GM19099 (cell line): ENCODE results near the gene KRABD2.

Source experiments
- POLR2A ChIP-seq: IDR thresholded peaks from 3 replicates; pipeline ENCODE4 v1.6.1; 2011; ENCODE audit warnings: low read depth; ENCODE audit not compliant: insufficient read length; ENCODE audit errors: extremely low read depth

Gene KRABD2

DNA sequence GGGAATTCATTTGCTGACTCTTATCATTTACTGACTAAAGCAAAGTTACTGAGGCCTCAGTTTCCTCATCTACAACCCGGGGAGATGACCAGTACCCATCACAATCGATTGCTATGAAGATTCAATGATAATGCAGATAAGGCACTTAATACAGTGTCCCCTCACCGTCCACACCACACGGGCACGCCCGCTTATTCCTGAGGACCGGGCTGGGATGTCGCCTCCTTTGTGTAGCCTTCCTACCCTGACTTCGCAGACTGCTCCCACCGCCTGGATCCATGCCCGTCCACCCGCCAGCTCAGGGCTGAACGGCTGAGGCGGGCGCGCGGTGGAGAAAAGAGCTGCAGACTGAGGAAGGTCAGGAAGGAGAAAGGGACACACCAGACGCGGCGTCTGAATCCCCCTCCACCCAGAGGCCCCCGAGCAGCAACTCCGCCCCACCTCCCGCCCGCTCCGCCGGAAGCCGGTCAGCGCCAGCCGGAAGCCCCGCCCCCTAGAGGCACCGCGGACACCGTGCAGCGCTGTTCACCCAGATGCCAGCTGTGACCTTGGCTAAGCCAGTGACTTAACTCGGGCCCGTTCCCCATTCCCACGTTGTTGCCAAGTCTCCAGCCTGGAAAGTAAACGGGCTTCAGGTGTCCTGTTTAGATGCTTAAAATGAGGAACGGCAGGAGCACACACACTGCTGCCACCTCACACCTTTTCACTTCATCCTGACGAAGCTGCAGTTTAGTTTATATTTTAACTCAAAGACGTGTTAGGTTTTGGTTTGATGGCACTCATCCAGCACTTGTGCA, at the start of gene KRABD2:
KRABD2 (minus strand) TSS at position 434 of the 797 bp plus-strand sequence.
- TF ChIP-seq POLR2A, result peak; percentile 82

DNA sequence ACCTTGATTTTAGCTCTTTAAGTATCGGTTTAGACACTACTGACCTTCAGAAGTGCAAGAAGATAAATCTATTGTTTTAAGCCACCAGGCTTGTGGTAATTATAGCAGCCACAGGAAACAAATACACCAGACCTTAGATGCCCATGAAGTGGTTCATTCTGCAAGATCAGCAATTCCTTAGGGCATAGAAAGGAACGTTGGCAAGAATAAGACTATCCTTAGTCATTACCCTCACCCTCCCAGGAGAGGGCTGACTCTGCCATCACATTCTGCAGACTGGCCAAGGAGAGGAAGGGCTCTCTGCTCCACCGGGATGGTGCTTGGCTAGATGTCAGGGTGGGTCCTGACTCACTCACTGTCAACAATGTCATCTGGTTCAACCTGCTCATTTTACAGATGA, 45.1 kb upstream of the KRABD2 start:
- TF ChIP-seq POLR2A, result no peak

DNA sequence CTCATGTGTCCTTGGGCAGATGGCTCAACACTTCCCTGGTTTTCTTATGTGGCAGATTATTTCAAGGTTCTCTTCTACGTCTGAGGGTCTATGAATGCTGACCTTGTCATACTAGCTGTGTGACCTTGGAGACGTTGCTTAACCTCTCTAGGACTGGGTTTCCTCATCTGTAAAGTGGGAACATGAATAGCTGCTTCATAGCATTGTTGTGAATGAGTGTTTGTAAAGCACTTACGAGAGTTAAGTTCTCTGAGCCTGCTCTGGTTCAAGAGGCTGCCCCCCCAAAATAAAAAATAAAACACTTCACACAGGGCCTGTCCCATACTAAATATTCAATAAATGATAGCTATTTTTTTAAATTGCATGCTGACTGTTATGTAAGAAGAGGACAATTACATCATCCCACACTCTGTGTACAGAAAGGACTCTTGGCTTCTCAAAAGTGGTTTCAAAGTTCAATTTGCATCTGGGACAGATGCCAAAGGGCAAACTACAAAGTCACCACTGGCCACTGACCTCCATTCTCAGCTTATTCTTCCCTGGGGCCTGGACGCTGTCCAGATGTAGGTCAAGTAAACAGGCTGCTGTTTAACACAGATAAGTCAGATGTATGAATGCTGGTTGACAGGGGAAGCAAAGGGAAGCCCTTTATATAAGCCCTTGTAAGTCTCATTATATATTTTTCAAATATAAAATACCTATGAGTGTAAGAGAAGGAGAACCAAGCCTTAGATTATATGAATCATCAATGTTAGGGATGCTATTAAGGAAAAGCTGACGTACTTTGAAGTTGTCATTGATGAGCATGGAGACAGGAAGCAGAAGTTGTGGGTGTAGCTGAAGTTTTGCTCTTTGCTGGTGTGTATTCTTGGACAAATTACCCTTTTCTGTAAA, 43.8 kb upstream of the KRABD2 start:
- TF ChIP-seq POLR2A, result no peak

DNA sequence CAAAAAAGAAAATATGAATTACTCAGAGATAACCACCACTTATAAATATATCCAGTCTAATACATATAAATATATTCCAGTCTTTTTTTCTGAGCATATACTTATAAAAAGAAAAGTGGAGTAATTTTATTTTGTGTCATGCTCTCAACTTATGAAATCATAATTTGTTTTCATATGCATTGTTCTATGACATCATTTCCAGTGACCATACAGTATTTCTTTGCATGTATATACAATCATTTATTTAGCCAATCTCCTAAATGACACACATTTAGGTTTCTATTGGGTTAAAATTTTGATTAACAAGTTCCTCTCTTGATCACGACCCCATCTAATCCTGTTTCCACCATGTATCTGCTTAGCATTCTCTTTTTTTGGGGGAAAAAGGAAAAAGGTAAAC, 42.8 kb upstream of the KRABD2 start:
- no peak for TF ChIP-seq POLR2A

DNA sequence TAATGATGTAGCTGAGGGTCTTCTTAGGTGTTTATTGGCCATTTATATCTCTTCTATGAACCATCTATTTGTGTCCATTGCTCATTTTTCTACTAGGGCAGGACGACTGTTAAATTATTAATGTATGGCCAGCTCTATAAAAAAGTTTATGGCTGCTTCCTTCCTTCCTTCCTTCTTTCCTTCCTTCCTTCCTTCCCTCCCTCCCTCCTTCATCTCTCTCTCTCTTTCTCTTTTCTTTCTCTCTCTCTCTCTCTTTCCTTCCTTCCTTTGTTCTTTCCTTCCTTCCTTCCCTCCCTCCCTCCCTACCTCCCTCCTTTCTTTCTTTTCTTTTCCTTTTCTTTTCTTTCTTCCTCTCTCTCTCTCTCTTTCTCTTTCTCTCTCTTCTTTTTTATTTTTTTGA, 42.0 kb upstream of the KRABD2 start:
- TF ChIP-seq POLR2A, result no peak

DNA sequence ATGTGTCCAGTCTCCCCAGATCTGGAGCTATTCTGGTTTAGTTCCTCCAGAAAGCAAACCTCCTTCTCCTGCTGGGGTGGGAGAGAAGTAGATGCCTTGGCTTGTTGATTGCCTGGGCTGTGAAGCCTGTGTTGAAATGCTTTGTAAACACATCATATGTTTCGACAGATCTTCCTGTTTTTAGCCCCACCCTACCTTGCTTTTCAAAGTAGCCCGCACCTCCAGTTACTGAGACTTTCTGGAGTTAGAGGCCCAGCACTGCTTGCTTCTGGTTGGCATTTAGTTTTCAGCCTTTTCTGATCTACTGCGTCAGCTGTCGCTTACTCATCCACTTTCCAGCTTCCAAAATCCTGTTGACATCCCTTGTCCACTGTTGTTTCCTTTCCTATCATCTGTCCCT, 41.3 kb upstream of the KRABD2 start:
- no peak for TF ChIP-seq POLR2A

DNA sequence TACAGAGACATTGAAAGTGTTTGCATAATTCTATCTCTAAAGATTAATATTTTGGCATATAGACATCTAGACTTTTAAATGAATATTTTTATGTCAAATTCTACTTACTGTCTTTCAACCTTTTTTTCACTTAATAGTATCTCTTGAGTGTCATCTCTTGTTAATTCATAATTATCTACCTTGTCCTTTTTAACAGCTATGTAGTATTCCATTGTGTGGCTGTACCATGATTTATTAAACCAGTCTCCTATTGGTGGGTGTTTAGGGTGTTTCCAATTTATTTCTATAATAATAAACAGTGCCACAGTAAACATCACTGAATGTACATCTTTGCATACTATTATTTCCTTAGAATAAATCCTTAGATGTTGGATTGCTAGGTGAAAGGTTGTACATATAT, 37.4 kb upstream of the KRABD2 start:
- no peak for TF ChIP-seq POLR2A

DNA sequence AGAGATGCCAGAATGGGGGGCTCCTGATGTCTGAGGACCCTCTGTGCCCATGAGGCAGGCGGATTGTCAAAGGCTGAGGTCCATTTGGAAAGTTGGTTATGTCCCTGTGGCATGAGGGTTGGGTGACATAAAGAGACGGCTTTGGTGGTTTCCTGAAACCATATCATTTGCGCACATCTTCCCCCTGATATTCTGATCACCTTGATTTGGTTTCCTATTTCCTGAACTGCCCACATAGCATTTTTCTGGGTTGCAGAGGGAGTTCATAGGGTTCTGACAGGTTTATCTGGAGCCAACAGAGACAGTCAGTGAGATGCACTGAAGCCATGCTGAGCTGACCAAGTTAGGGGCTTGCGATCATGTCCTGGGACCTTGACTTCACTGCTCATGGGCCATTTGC, 36.8 kb upstream of the KRABD2 start:
- TF ChIP-seq POLR2A, result no peak

DNA sequence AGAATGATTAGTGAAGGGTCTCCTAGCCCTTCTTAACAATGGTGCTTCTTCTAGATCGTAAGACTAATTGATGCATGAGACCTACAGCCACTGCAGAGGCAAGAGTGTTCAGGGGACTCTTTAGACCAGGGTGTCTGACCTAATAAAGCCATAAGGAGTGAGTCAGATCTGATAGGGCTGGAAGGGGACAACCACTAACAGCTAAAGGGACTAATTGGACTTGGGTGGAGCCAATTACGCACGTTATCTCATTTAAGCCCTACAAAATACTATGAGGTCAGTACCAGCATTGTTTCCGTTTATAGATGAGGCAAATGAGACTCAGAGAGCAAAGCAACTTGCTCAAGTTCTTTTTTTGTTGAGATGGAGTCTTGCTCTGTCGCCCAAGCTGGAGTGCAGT, 35.6 kb upstream of the KRABD2 start:
- no peak for TF ChIP-seq POLR2A

DNA sequence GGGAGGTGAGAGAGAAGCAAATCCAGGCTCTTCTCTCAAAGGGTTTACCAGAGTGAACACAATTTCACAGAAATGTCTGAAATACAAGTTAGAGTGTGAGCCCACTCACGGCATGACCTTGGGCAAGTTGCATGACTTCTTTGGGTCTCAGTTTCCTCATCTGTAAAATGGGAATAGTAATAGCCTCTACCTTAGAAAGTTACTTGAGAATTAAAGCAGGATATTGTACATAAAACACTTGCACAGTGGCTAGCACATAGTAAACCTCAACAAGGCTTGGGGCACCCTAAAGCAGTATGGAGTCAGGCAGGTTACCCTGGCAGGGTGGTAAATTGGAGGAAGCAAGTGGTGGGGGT, 34.4 kb upstream of the KRABD2 start:
- no peak for TF ChIP-seq POLR2A

DNA sequence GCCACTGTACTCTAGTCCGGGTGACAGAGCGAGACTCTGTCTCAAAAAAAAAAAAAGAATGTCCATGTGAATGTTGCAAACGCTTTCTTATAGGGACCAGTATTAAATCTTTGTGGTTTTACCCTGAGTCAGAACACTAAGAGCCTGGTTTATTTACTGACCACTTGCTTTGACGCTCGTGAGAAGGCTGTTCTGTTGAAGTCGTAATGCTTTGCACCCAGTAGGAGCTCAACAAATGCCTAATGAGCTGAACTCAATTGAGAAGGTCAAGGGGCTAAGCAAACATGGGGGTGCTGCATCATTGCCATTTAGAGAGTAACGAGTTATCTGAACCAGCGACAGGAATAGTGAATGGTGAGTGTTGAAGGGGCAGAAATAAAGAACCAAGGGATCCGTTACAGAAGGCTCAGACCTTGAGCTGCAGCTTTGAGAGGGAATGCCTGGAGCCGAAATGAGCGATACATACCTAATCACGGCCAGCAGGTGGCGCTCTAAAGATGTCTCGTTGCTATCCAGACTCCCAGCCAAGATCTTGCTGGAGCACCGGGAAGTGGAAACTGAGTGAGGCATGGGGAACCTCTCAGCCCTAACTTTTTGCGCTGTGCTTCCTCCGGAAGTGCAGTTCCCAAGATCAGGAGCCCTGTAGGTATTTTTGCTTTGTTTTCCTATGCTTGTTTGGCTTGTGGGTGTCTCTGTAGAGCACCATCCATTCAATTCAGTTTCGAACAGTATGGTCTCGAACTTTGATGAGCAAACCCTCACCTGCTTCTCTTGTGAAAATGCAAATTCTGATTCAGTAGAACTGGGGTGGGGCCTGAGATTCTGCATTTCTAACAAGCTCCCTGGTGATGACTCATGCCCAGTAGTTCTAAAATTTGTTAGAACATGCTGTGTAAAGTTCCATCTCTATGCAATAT, 33.7 kb upstream of the KRABD2 start:
- TF ChIP-seq POLR2A, result no peak

DNA sequence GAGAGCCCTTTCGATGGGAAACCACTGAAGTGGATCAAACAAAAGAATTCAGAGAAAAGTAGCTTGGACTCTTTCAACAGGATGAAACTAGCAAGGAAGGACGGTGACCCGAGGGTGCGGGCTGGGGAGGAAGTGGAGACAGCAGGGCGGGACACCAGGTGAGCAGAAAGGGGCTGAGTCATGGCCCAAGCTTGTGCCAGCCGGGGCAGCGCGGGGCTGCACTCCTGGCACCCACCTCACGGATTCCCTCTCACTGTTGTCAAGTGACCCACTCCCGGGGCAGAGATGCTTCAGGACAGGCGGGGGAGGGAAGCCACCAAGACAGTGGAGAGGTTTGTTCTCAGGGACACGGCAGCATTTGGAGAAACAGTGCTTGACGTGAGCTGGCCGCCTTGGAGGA, 31.9 kb upstream of the KRABD2 start:
- TF ChIP-seq POLR2A, result no peak

DNA sequence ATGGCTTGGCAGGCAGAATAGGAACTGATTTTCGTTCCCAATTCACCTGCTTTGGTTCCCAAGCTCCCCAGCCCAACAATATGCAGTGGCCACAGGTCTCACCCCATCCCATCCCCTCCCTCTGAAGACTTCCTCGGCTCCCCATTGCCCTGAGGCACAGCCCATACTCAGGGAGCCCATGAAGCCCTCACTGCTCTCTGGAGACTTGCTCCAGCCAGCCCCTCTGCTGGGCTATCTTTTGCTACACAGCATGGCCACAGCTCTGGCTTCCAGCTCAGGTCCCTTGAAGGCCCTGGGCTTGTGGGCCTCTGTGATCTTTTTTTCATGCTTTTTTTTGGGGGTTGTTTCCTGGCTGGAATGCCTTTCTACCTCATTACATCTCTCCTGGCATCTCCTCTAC, 29.7 kb upstream of the KRABD2 start:
- no peak for TF ChIP-seq POLR2A

DNA sequence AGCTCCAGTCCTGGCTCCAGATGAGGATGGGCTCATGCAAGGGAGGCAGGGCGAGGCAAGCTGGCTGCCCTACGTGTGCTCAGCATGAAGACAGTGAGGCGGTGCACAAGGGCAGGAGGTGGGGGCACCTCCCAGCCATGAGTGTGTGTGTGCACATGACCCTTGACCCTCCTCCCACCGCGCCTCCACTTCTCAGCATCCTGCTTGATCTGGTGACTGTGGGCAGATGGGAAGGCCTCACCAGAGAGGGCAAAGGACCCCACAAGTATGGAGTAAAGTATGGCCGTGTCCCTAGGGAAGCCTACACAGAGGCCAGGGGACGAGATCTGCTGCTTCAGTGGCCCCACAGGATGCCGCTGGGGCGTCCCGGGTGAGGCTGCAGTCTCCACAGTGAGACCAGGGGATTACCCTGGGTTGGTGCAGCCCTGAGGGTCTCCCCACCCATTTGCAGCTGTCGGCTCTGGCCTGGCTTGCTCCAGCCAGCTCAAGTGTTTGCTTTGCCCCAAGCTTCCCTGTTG, 29.1 kb upstream of the KRABD2 start:
- no peak for TF ChIP-seq POLR2A
